Esophagus squamous epithelium (tissue), 5 donors: ENCODE results near the gene CORO2A. TPM values are rescaled to one million over a fixed set of nuclear protein-coding genes. Genes with fewer than 3 reads are reported as not detected.

Experiments used
- DNase-seq: peaks from one replicate; lab custom pipeline; 2025; lab: John Stamatoyannopoulos, UW
- H3K27ac ChIP-seq, 4 donors: fragments of 200-600 bp; sonication (generic); one replicate each; pipeline ENCODE4 v1.5.1; 2016 to 2019; ENCODE audit warnings: mild to moderate bottlenecking in 1 of 4
- H3K27me3 ChIP-seq, 4 donors: fragments of 200-600 bp; sonication (generic); 1 replicate in 3 of 4; 2 replicates in 1 of 4; pipeline versions ENCODE4 v1.5.1 to v1.6.0; 2017 to 2021; ENCODE audit warnings: antibody characterized with exemption in 1 of 4
- H3K36me3 ChIP-seq, 3 donors: fragments of 200-600 bp; sonication (generic); one replicate each; pipeline ENCODE4 v1.5.1; 2016 to 2019
- H3K4me1 ChIP-seq, 3 donors: fragments of 200-600 bp; sonication (generic); one replicate each; pipeline ENCODE4 v1.5.1; 2017 to 2019
- H3K4me3 ChIP-seq, 4 donors: fragments of 200-600 bp; sonication (generic); 1 replicate in 3 of 4; 2 replicates in 1 of 4; pipeline ENCODE4 v1.5.1; 2016 to 2019; ENCODE audit warnings: mild to moderate bottlenecking in 2 of 4, moderate library complexity in 1 of 4
- H3K9me3 ChIP-seq, 3 donors: fragments of 200-600 bp; sonication (generic); one replicate each; pipeline ENCODE4 v1.5.1; 2016 to 2019
- POLR2A ChIP-seq, 4 donors: fragments of 450-650 bp; IDR thresholded peaks; one replicate each; pipeline ENCODE4 v1.6.1; 2017; ENCODE audit warnings: antibody characterized with exemption in 4 of 4, mild to moderate bottlenecking in 4 of 4, moderate library complexity in 3 of 4
- WGBS, 2 donors: methylation state at CpG; one replicate each; pipeline ENCODE4 v1.1.5; 2018; 5-methylcytosine and 5-hydroxymethylcytosine counted together
- intact Hi-C: fragments of 100-400 bp; cut with DNase I; formaldehyde crosslinking; loops from one replicate; pipeline ENCODE4 v1.15.0; 2022
- total RNA-seq, 4 donors: library from RNA; depleted of rRNA; stranded (reverse); fragments of >200 nt; gene quantifications; one replicate each; pipeline ENCODE4 v1.1.0, GENCODE V29; 2016
- TF ChIP-seq, protein P1 (sequence below), 6 experiments: fragments of 450-650 bp in 4 of 6; fragments of 200-600 bp in 2 of 6; sonication (generic) in 2 of 6; IDR thresholded peaks; one replicate each; pipeline ENCODE4 v1.5.1; 2016 to 2019; ENCODE audit warnings: antibody characterized with exemption in 6 of 6, mild to moderate bottlenecking in 4 of 6, moderate library complexity in 4 of 6
- donor health status: DM: yes; HTN: yes; CAD: no.

Gene CORO2A
- total RNA-seq, 4 donors from 2014 or later, result 15.6 to 27.6 (median 26.1) TPM

DNA sequence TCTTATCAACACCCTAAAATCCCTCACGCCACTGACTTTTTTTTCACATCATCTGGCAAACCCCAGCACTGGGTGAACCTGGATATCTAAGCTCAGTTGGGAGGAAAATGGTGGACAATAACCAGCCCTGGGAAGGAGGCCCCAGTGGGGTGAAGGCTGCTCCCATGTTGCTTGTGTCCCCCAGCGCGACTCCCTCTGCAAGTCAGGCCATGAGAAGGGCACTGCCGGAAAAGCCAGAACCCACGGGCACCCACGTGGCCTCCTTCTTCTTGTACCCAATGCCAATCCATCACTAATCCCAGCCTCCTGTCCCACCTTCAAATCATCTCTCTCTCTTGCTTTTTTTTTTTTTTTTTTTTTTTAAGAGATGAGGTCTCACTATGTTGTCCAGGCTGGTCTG is 11.4 kb downstream of the CORO2A start:
- WGBS, 2 donors, result 93 to 98% methylated on average over 5 to 6 of the region's 6 CpGs
- Histone ChIP-seq H3K9me3 (no peaks in the 10 kb centered on the region), H3K4me1 (peaks cover 0 to 10% (median 4%) of the 10 kb centered on the region in 3 donors), H3K27me3 (no peaks in the 10 kb centered on the region), H3K4me3 (no peak overlapping the region), H3K36me3 (peaks cover 0 to 10% (median 0%) of the 10 kb centered on the region in 3 donors), H3K27ac (no peak overlapping the region)
- TF ChIP-seq POLR2A (IDR thresholded peaks at IDR 0.05), result no peak
- TF ChIP-seq, protein P1, sequence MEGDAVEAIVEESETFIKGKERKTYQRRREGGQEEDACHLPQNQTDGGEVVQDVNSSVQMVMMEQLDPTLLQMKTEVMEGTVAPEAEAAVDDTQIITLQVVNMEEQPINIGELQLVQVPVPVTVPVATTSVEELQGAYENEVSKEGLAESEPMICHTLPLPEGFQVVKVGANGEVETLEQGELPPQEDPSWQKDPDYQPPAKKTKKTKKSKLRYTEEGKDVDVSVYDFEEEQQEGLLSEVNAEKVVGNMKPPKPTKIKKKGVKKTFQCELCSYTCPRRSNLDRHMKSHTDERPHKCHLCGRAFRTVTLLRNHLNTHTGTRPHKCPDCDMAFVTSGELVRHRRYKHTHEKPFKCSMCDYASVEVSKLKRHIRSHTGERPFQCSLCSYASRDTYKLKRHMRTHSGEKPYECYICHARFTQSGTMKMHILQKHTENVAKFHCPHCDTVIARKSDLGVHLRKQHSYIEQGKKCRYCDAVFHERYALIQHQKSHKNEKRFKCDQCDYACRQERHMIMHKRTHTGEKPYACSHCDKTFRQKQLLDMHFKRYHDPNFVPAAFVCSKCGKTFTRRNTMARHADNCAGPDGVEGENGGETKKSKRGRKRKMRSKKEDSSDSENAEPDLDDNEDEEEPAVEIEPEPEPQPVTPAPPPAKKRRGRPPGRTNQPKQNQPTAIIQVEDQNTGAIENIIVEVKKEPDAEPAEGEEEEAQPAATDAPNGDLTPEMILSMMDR (IDR thresholded peaks at IDR 0.05), result no peak
- DNase-seq, result no peak
- intact Hi-C loops, result no loop called here

DNA sequence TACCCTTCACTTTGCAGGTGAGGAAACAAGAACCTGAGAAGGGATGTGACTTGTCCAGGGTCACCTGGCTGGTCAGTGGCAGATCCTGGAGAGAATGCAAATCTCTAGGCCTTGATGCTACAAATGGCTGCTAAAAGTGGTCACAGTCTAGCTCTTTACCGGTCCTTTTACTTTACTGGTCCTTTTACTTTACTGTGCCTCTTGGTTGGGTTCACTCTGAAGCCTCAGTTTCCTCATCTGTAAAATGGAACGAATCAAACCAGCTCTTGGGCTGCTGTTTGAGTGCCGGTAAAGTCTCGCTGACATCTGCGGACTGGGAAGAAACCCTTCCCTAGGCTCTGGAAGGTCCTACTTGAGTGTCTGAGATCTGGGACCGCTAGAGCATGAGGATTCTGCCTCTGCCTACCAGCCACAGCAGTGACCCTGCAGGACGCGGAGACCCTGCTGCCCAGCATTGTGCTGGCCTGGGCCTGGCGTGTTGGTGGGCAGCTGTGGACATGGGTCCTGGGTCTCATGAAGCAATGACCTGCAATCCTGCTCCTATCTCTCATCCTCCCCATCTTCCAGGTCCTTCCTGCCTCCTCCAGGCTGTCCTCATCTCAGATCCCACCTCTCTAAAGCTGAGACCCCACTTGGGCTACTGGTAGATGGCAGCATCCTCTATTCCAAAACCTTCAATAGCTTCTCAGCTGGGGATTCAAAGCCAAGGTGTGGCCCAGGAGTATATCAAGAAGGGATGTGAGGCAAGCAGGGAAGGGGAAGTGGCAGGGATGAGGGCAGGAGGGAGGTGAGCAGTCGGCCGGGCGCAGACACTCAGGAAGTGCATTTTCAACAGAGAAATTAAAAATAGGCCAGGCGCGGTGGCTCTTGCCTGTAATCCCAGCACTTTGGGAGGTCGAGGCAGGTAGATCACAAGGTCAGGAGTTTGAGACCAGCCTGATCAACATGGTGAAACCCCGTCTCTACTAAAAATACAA is 13.3 kb downstream of the CORO2A start:
- no peak for DNase-seq
- Histone ChIP-seq H3K4me3 (no peak overlapping the region), H3K27ac (no peak overlapping the region), H3K4me1 (peaks cover 0 to 16% (median 9%) of the 10 kb centered on the region in 3 donors), H3K36me3 (no peaks in the 10 kb centered on the region), H3K9me3 (no peaks in the 10 kb centered on the region), H3K27me3 (no peaks in the 10 kb centered on the region)
- intact Hi-C loops, result no loop called here
- TF ChIP-seq POLR2A (IDR thresholded peaks at IDR 0.05), result no peak
- TF ChIP-seq, protein P1 (IDR thresholded peaks at IDR 0.05), result no peak
- WGBS, 2 donors, result 69 to 83% methylated on average over 11 to 12 of the region's 16 CpGs

DNA sequence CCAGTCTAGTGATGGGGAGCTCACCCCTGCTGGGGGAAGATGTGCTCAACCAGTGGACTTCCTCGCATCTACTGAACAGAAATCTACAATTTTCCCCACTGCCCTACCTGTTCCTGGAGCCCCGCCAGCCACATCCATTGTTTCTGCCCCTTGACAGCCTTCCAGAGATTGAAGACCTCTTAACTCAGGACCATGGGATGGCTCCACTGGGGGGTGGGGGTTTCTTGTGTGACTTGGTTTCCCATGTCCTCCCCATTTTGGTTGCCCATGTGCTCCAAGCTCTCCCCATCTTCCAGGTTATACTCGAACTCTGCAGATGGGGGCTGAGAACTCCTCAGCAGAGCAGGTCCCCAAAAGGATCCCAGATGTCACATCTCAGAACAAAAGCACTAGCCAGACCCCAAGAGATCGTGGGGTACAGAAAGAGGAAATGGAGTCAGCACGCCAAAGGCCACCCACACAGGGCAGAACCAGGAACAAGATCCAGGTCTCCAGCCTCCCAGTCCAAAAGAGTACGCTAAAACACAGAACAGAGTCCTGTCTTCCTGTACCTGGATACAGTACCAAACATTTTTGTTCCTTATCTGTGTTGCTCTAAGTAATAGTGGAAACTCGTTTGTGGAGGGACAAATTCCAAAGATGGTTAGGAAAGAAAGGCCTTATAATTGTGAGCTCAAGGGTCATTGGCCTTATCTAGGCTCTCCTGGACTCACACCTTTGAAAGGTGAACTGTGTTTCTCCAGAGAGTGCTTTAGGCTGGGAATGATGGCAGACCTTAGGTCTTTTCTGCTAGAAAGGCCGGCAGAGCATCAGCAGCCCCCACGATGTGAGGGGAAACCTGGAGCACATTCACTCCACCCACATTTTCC is 15.8 kb downstream of the CORO2A start:
- Histone ChIP-seq H3K9me3 (no peaks in the 10 kb centered on the region), H3K27ac (no peak overlapping the region), H3K27me3 (no peaks in the 10 kb centered on the region), H3K4me1 (peaks cover 4 to 39% (median 9%) of the 10 kb centered on the region in 3 donors), H3K4me3 (no peak overlapping the region), H3K36me3 (peaks cover 0 to 9% (median 0%) of the 10 kb centered on the region in 3 donors)
- no peak for DNase-seq
- 67 to 68% methylated on average over 7 of the region's 9 CpGs for WGBS, 2 donors
- intact Hi-C loops, result no loop called here
- no peak for TF ChIP-seq POLR2A (IDR thresholded peaks at IDR 0.05)
- TF ChIP-seq, protein P1 (IDR thresholded peaks at IDR 0.05), result no peak

DNA sequence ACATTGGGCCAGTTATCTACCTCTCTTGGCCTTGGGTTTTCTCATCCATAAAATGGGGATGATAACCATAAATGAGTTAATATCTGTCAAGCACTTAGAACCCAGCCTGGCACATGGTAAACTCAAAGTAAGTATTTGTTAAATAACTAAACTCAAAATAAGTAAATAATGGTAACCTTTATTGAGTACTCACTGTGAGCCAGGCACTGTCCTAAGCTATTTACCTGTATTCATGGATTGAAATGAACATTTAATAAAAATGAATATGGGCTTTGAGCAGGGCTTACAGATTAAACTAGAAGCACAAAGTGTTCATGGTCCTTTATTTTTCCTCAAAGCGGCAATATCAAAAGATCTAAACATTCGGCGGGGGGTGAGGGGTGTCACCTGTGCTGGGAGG is 16.7 kb downstream of the CORO2A start:
- intact Hi-C loops, result no loop called here
- no peak overlapping the region for H3K4me3 ChIP-seq
- no peaks in the 10 kb centered on the region for H3K27me3 ChIP-seq
- DNase-seq, result no peak
- H3K4me1 ChIP-seq, result peaks cover 4 to 47% (median 9%) of the 10 kb centered on the region in 3 donors
- no peaks in the 10 kb centered on the region for H3K9me3 ChIP-seq
- peak overlapping the region in 1 of 4 donors; percentile 29 for H3K27ac ChIP-seq
- TF ChIP-seq, protein P1 (IDR thresholded peaks at IDR 0.05), result no peak
- TF ChIP-seq POLR2A (IDR thresholded peaks at IDR 0.05), result no peak
- 90 to 94% methylated on average over 3 of the region's 3 CpGs for WGBS, 2 donors
- H3K36me3 ChIP-seq, result peaks cover 0 to 9% (median 0%) of the 10 kb centered on the region in 3 donors
